Inflammatory macrophage treated with lipopolysaccharide for 1 hour (primary cell): ENCODE measurements around the gene DSC3.

ENCODE experiments used
- DNase-seq, 2 donors: peaks; one replicate each; pipeline ENCODE4 v3.0.0-alpha.2; 2020 to 2022

The DSC3 gene

DNA sequence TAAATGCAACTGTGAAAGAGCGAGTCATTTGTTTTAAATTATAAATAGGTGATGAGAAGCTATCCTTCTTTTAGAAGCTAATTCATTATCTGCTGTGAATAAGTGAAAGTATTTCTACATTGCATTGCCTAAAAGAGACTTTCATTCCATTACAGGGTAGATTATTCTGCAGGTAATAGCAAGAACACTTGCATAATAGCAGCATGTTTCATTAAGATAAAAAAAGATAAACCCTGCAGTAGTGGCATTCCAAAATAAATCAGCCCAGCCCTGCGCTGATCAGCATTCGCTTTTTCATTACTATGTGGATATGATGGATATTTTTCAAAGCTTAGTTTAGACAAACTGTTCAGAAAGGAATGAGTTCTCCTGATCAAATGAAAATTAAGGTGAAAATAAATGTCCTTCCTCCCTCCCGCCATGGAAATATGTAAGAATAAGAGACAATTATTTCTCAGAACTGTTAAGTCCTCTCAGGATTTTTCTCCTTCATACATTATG, 72.8 kb downstream of the DSC3 start:
- DNase-seq, result no peak

DNA sequence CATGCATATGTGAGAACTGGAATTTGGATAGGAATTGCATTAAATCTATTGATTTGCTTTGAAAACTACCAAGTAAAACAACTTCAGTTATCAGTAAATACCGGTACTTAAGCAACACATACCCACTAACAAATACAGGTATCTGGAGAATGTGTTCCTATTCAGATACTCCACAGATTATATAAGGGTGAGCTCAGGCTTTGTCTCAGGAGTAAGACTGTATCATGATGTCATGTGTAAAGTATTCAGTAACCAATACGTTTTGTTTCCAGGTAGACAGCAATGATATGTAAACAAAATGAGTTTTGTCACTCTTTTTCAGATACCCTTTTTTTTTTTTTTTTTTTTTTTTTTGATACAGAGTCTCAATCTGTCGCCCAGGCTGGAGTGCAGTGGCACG, 74.8 kb downstream of the DSC3 start:
- DNase-seq, result no peak

DNA sequence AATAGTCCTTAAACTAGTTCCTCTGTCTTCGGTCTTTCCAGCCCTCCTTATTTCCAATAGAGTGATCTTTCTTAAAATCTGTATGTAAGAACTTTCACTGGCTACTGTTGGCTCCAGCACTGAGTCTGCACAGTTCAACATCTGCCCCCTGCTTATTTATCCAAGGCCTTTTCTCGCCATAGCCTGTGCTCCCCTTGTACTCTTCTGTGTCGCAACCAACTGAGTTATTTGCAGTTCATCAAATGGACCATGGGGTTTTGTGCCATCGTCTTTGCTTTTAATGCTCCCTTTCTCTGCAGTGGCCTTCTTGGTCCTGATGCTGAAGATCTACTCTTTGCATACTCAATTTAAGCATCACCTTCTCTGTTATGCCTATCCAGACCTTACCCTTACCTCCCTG, 77.3 kb downstream of the DSC3 start:
- no peak for DNase-seq

DNA sequence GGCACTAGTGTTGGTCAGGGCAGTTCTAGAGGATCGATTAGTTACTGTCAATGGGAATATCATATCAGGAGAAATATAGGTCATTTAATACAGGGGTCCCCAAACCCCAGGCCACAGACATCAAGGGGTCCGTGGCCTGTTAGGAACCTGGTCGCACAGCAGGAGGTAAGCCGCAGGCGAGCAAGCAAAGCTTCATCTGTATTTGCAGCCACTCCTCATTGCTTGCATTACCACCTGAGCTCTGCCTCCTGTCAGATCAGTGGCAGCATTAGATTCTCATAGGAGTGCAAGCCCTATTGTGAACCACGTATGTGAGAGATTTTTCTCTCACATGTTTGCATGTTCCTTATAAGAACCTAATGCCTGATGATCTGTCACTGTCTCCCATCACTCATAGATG, 81.9 kb downstream of the DSC3 start:
- DNase-seq, result no peak

DNA sequence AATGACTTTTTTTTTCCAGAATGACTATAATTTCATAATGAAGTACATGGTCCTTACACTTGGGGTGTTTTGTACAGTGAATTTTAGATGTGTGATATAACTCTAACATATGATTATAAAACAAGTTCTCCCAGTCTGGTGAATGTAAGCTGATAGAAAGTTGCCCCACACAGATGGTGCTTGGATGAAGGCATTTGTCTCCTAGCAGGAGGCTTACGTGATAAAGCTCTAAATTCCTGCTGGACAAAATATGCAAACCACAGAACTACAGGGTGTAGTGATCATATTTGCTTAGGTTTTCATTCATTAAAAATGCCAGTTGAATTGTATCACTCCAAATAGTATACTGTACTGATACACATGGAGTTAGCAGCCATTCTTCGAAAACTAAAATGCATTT, 85.5 kb downstream of the DSC3 start:
- DNase-seq, result no peak

DNA sequence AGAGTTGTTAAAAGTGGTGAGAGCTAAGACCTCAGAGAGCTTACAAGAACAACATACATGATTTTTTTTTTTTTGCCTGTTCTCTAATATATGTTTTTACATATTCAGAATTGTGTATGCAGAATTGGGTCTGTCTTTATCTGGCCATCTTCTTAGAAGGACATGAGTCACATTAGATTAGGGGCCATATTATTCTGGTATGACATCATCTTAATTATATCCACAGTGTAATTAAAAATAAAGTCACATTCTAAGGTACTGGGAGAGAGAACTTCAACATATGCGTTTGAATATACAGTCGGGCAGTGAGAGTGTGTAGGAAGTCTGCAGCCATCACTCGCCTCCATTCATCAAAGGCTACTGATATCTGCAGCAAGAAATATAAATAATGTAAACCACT, 88.3 kb downstream of the DSC3 start:
- no peak for DNase-seq

DNA sequence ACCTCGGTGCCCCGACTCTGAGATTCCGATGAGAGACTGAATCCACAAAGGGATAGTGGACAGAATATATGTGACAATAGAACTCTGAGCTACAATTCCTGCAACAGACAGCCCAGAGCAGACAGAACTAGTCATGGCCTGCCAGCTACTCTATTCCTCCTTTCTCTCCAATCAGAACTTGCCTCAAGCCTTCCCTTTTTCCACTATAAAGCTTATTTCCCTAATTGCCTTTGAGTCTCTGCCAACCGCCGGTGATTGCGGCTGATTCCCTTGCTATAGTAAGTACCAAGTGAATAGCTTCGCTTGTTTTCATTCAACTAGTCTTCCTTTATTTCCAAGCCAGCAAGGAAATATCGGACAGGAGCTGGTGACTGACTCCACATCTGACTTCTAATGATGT, 96.8 kb downstream of the DSC3 start:
- no peak for DNase-seq

DNA sequence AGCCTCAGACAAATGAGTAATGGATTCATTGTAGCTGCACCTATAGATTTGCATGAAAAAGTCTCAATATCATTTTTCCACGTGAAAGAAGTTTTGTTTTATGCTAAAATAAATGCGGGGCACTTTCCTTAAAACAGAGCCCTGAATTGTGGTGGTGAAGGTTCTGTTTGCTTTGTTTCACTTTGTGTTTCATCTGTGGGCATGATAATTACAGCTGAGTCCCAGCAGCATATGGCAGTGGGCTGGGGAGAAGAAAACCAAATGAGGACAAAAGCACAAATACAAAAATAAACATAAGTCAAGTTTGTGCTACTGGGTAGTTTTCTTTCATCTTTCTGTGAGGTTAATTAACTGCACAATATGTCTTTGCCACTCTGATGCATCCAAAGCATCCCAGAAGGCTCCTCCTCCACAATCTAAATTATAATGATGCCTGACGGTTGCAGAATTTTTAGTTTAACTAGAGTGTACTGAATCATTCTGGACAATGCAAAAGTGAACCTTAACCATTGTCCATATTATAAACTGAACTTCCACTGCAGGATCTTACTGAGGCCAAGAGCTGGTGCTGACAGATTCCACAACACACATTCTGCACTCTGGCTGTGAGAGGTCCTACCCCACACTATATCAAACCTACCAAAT, 97.6 kb downstream of the DSC3 start:
- no peak for DNase-seq

DNA sequence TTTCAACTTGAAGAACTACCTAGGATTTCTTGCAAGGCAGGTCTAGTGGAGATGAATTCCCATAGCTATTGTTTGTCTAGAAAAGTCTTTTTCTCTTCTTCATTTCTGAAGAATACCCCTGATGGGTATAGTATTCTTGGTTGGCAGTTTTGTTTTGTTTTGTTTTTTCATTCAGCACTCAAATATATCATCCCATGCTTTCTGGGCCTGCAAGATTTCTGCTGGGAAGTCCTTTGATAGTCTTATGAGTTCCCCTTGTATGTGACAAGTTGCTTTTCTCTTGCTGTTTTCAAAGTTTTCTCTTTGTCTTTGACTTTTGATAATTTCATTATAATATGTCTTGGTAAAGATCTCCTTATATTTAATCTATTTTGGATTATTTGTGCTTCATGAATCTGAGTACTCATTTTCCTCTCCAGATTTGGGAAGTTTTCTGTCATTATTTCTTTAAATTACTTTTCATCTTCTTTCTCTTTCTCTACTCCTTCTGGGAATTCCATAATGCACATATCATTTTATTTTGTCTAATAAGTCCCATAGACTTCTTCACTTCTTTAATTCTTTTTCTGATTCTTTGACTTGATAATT, 101.5 kb downstream of the DSC3 start:
- no peak for DNase-seq
